Ovary (tissue), 9 donors: ENCODE results near the gene LAMB4. TPM values are rescaled to one million over a fixed set of nuclear protein-coding genes. Genes with fewer than 3 reads are reported as not detected.

ENCODE experiments used
- DNase-seq, 5 donors: peaks; one replicate each; pipeline ENCODE4 v3.0.0-alpha.2; 2019 to 2020
- H3K27ac ChIP-seq, 2 donors: fragments of 200-600 bp; one replicate each; pipeline versions ENCODE4 v1.5.1 to v1.8.0; 2019 to 2022
- H3K27me3 ChIP-seq: fragments of 200-600 bp; one replicate; pipeline ENCODE4 v1.8.0; 2022
- H3K36me3 ChIP-seq: fragments of 200-600 bp; sonication (generic); one replicate; pipeline ENCODE4 v1.5.1; 2019
- H3K4me1 ChIP-seq: one replicate; pipeline ENCODE4 v1.8.1; 2013; ENCODE audit warnings: mild to moderate bottlenecking, moderate library complexity; ENCODE audit not compliant: insufficient read depth
- H3K4me3 ChIP-seq: fragments of 200-600 bp; sonication (generic); one replicate; pipeline ENCODE4 v1.5.1; 2017
- H3K9me3 ChIP-seq, 2 donors: fragments of 200-600 bp in 1 of 2; sonication (generic) in 1 of 2; one replicate each; pipeline versions ENCODE4 v1.5.1 to v1.8.1; 2013 to 2019; ENCODE audit warnings: mild to moderate bottlenecking in 1 of 2, moderate library complexity in 1 of 2
- EP300 ChIP-seq: sonication (generic); formaldehyde crosslinking; IDR thresholded peaks from one replicate; pipeline ENCODE4 v1.6.1; 2017; ENCODE audit warnings: antibody characterized with exemption
- POLR2A ChIP-seq: fragments of 450-650 bp; IDR thresholded peaks from one replicate; pipeline ENCODE4 v1.6.1; 2017; ENCODE audit warnings: antibody characterized with exemption, mild to moderate bottlenecking, moderate library complexity
- WGBS, 3 donors: extraction: QIAGEN DNeasy Blood & Tissue Kit in 1 of 3; methylation state at CpG; one replicate each; pipeline versions ENCODE4 v1.1.5 to v1.1.7; 2013 to 2017; 5-methylcytosine and 5-hydroxymethylcytosine counted together
- intact Hi-C, 4 donors: fragments of 100-400 bp; cut with DNase I; formaldehyde crosslinking; loops; one replicate each; pipeline versions ENCODE4 v1.11.0 to v1.15.1; 2022 to 2023
- polyA plus RNA-seq, 2 donors: library from polyadenylated mRNA; stranded (reverse); fragments of 200-250 nt in 1 of 2; fragments of 350-450 nt in 1 of 2; fragmentation: Illumina TruSeq in 1 of 2; extraction: RNeasy Lipid Tissue Mini Kit (QIAGEN cat#74804) in 1 of 2; gene quantifications; one replicate each; pipeline ENCODE4 v1.2.3, GENCODE V29; 2013 to 2014
- total RNA-seq, 7 donors: library from RNA; depleted of rRNA in 2 of 7; stranded (reverse); fragments of >200 nt in 2 of 7; fragmentation: NEBNext Ultra II Directional in 3 of 7; extraction: Animal tissue kit (Norgen Biotek cat#: 25700) in 3 of 7; gene quantifications; one replicate each; pipeline versions ENCODE4 v1.1.0 to v1.2.4, GENCODE V29; 2016 to 2023
- TF ChIP-seq, protein P1 (sequence below), 3 donors: fragments of 450-650 bp in 2 of 3; fragments of 200-600 bp in 1 of 3; IDR thresholded peaks; one replicate each; pipeline versions ENCODE4 v1.5.1 to v1.8.0; 2016 to 2022; ENCODE audit warnings: antibody characterized with exemption in 3 of 3, mild to moderate bottlenecking in 1 of 3
- donor health status: DM: no; HTN: no; CAD: no; lungs with moderate emphysema.
- donor health status: DM: no; HTN: no; CAD: no.
- donor health status: Bipolar disorder and iron deficiency.
- donor health status: DM: yes; HTN: yes; CAD: no.
- donor health status: DM: no; HTN: no; CAD: no.
- donor health status: DM: yes; HTN: yes; CAD: no.

The LAMB4 gene
- total and polyA plus RNA-seq, 9 donors: 0.10 to 0.17 TPM; not detected in 7

DNA sequence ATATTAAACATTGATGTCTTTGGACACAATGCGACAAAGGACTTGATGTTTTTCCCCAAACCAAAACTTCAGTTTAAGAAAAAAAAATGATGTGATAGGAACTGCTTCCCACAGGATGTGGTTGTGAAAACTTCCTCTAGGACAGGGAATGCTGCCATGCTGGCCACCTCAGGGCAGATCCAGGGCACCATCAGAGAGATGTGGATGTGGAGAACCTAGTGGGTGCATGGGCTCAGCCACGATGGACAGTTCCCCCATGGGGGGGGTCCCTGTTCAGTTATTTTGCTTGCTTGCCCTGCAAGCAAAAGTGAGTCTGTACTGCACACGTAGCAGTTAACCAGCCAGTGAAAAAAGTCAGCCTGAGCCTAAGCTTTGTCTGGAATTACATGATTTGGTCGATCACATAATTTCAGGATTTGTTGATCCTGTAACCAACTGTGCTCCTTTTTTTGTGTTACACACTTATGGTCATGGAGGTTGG is 36.3 kb downstream of the LAMB4 start:
- no peaks in the 10 kb centered on the region for H3K9me3 ChIP-seq
- H3K27ac ChIP-seq: no peak overlapping the region
- TF ChIP-seq POLR2A (no peak), EP300 (no peak)
- TF ChIP-seq, protein P1, sequence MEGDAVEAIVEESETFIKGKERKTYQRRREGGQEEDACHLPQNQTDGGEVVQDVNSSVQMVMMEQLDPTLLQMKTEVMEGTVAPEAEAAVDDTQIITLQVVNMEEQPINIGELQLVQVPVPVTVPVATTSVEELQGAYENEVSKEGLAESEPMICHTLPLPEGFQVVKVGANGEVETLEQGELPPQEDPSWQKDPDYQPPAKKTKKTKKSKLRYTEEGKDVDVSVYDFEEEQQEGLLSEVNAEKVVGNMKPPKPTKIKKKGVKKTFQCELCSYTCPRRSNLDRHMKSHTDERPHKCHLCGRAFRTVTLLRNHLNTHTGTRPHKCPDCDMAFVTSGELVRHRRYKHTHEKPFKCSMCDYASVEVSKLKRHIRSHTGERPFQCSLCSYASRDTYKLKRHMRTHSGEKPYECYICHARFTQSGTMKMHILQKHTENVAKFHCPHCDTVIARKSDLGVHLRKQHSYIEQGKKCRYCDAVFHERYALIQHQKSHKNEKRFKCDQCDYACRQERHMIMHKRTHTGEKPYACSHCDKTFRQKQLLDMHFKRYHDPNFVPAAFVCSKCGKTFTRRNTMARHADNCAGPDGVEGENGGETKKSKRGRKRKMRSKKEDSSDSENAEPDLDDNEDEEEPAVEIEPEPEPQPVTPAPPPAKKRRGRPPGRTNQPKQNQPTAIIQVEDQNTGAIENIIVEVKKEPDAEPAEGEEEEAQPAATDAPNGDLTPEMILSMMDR (IDR thresholded peaks at IDR 0.05): no peak
- DNase-seq: no peak
- intact Hi-C loops: no loop called here
- no peaks in the 10 kb centered on the region for H3K27me3 ChIP-seq
- H3K4me3 ChIP-seq: no peak overlapping the region
- 9 to 18% (median 11%) methylated on average over 4 of the region's 4 CpGs for WGBS, 3 donors
- H3K4me1 ChIP-seq: peaks cover 10% of the 10 kb centered on the region
- H3K36me3 ChIP-seq: no peaks in the 10 kb centered on the region

DNA sequence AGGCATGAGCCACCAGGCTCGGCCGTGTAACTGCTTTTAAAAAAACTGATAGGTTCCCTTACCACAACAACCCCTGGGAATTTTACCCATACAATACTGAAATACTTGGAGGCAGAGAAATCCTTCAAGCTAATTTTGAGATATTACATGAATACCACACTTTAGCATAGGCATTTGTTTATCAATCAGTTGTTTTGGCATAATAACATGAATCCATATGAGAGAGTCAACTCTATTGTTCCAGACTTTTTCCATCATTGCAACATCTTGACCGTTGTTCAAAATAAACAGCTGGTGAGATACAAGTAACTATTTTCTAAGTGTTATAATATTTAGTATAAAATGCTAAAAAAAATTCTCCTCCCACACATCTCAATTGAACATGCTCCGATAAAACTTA is 36.8 kb downstream of the LAMB4 start:
- intact Hi-C loops: no loop called here
- 12 to 35% (median 20%) methylated on average over 4 of the region's 4 CpGs for WGBS, 3 donors
- H3K4me3 ChIP-seq: no peak overlapping the region
- no peaks in the 10 kb centered on the region for H3K9me3 ChIP-seq
- no peak overlapping the region for H3K27ac ChIP-seq
- DNase-seq: no peak
- H3K36me3 ChIP-seq: no peaks in the 10 kb centered on the region
- no peaks in the 10 kb centered on the region for H3K27me3 ChIP-seq
- TF ChIP-seq POLR2A (no peak), EP300 (no peak)
- TF ChIP-seq, protein P1 (IDR thresholded peaks at IDR 0.05): no peak
- peaks cover 10% of the 10 kb centered on the region for H3K4me1 ChIP-seq

DNA sequence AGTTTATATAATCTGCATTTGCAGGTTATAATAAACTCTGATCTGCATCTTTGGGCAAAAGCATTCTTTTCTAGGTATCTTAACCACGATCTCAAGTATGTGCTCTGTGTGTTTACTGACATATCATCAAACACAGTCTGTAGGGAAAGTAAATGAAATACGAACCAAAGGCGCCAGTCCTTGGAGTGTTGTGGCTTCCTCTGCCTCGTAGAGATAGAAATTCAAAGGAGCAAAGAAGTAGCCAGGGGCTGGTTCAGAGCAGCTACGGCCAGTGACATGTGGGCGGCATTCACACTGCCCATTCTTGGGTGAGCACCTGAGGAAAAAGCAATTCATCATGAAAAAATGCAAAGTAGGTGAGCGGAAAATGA is 38.7 kb downstream of the LAMB4 start:
- Histone ChIP-seq H3K4me3 (no peak overlapping the region), H3K4me1 (peaks cover 10% of the 10 kb centered on the region), H3K27ac (no peak overlapping the region), H3K27me3 (no peaks in the 10 kb centered on the region), H3K9me3 (no peaks in the 10 kb centered on the region), H3K36me3 (no peaks in the 10 kb centered on the region)
- intact Hi-C loops: no loop called here
- TF ChIP-seq, protein P1 (IDR thresholded peaks at IDR 0.05): no peak
- no peak for TF ChIP-seq EP300
- TF ChIP-seq POLR2A: no peak
- DNase-seq: no peak
- WGBS, 3 donors: 96% methylated on average over 7 of the region's 7 CpGs

DNA sequence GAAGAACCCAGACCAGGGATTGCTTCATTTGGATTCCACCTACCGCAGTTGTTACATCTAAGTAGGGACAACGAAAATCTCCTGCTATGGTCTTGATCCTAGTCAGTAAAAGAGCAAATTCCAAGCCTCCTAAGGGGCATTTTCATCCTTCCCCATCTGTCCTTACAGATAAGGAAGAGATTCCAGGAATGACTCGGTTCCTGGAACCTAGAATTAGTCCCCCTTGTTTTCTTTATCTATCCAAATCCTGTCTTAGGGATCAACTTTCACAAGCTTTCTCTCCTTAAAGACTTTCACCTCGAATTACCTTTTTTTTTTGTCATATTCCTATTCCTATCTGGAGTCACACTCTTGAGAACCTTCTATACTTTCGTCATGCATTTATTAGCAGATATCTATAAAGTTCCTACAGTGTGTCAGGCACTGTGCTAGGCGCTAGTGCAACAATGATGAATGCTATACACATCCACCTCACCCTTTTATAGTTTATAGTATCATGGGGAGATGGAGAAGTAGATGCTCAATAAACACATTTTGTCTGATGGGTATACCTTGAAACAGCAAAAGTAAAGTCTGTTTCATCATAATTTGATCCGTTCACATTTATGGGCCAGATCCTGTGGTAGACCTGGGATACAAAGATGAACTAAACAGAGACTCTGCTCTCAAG is 39.2 kb downstream of the LAMB4 start:
- no peak for DNase-seq
- H3K27ac ChIP-seq: no peak overlapping the region
- peaks cover 10% of the 10 kb centered on the region for H3K4me1 ChIP-seq

More for the DNA sequence above, 39.2 kb downstream of the LAMB4 start:
- Histone ChIP-seq H3K36me3 (no peaks in the 10 kb centered on the region), H3K27me3 (no peaks in the 10 kb centered on the region), H3K9me3 (no peaks in the 10 kb centered on the region), H3K4me3 (no peak overlapping the region)
- WGBS, 3 donors: 85 to 87% (median 86%) methylated on average over 7 of the region's 7 CpGs
- TF ChIP-seq EP300: no peak
- no peak for TF ChIP-seq POLR2A
- TF ChIP-seq, protein P1 (IDR thresholded peaks at IDR 0.05): no peak
- intact Hi-C loops: no loop called here
